Endothelial cell of umbilical vein (primary cell): ENCODE measurements around the gene CAMSAP1. TPM values are rescaled to one million over a fixed set of nuclear protein-coding genes. Genes with fewer than 3 reads are reported as not detected.

Experiments used
- BruUV-seq: library from RNA; stranded (reverse); fragments of 400-500 nt; replicated peaks from 2 replicates; lab custom pipeline; 2021; lab: Mats Ljungman, UMichigan
- CTCF ChIA-PET: fragments of 300-600, 350-600 bp; sonication (Branson Sonifier 250); formaldehyde crosslinking; loops from one replicate; lab custom pipeline; 2021; ENCODE audit warnings: antibody characterized with exemption, inconsistent platforms; lab: Charles Lee
- POLR2A ChIA-PET: fragments of 300-600, 350-600 bp; sonication (Branson Sonifier 250); formaldehyde crosslinking; loops from one replicate; lab custom pipeline; 2021; ENCODE audit warnings: antibody characterized with exemption, inconsistent platforms; lab: Charles Lee
- DNase-seq: peaks from one replicate; pipeline ENCODE4 v3.0.0-alpha.2; 2011; ENCODE audit warnings: low read depth, low spot score
- FAIRE-seq: peaks from 2 replicates; lab custom pipeline; 2011; peaks lifted over from hg19 to GRCh38; lab: Jason Lieb, UNC
- H2AFZ ChIP-seq: 2 replicates; pipeline ENCODE4 v1.6.0; 2012; ENCODE audit warnings: low read depth, low read length, control low read depth, inconsistent platforms
- H3K27ac ChIP-seq: 2 replicates; pipeline ENCODE4 v1.5.1; 2011; ENCODE audit warnings: low read depth, mild to moderate bottlenecking, control low read depth, low read length, moderate library complexity; ENCODE audit not compliant: insufficient read depth
- H3K27me3 ChIP-seq, 2 experiments: 2 replicates each; pipeline versions ENCODE4 v1.6.0 to v1.6.1; 2011; ENCODE audit warnings: low read length in 2 of 2, mixed read lengths in 1 of 2; ENCODE audit not compliant: control insufficient read depth in 2 of 2, insufficient read depth in 2 of 2
- H3K36me3 ChIP-seq, 2 experiments: 2 replicates in 1 of 2; 3 replicates in 1 of 2; pipeline ENCODE4 v1.5.1; 2011; ENCODE audit warnings: low read length in 2 of 2, mild to moderate bottlenecking in 1 of 2, moderate library complexity in 1 of 2; ENCODE audit not compliant: control insufficient read depth in 2 of 2, insufficient read depth in 2 of 2; ENCODE audit errors: extremely low read depth in 1 of 2
- H3K4me1 ChIP-seq: 3 replicates; pipeline ENCODE4 v1.5.1; 2011; ENCODE audit warnings: mild to moderate bottlenecking, low read length; ENCODE audit not compliant: control insufficient read depth, insufficient read depth; ENCODE audit errors: extremely low read depth
- H3K4me2 ChIP-seq: 2 replicates; pipeline ENCODE4 v1.6.1; 2011; ENCODE audit warnings: low read length, control low read depth, mixed read lengths; ENCODE audit not compliant: insufficient read depth
- H3K4me3 ChIP-seq, 3 experiments: fragments of 200-600 bp in 1 of 3; sonication (generic), shearing (Covaris generic) in 1 of 3; replicated peaks in 1 of 3; 2 replicates each; pipeline ENCODE4 v1.5.1; 2011 to 2016; ENCODE audit warnings: control low read depth in 3 of 3, low read length in 3 of 3, mild to moderate bottlenecking in 2 of 3, inconsistent platforms in 1 of 3, low read depth in 1 of 3, moderate library complexity in 1 of 3; ENCODE audit not compliant: insufficient read depth in 1 of 3
- H3K79me2 ChIP-seq: 2 replicates; pipeline ENCODE4 v1.6.0; 2012; ENCODE audit warnings: low read length, inconsistent platforms; ENCODE audit not compliant: control insufficient read depth, insufficient read depth
- H3K9ac ChIP-seq: replicated peaks from 2 replicates; pipeline ENCODE3; 2011; ENCODE audit warnings: low read length, control low read depth; ENCODE audit not compliant: insufficient read depth; ENCODE audit errors: extremely low read depth
- H3K9me1 ChIP-seq: replicated peaks from 3 replicates; pipeline ENCODE4 v1.6.0; 2011; ENCODE audit warnings: mild to moderate bottlenecking, low read length; ENCODE audit not compliant: control insufficient read depth, insufficient read depth; ENCODE audit errors: extremely low read depth
- H3K9me3 ChIP-seq: replicated peaks from 2 replicates; pipeline ENCODE4 v1.5.1; 2012; ENCODE audit warnings: low read length, inconsistent platforms; ENCODE audit not compliant: control insufficient read depth, insufficient read depth
- H4K20me1 ChIP-seq: replicated peaks from 2 replicates; pipeline ENCODE3; 2011; ENCODE audit warnings: mild to moderate bottlenecking, low read length; ENCODE audit not compliant: control insufficient read depth, insufficient read depth; ENCODE audit errors: extremely low read depth
- CTCF ChIP-seq, 2 donors: IDR thresholded peaks; 1 replicate in 1 of 2; 2 replicates in 1 of 2; pipeline ENCODE4 v1.5.1; 2011; ENCODE audit warnings: low read length in 2 of 2, mild to moderate bottlenecking in 2 of 2, moderate library complexity in 2 of 2, control low read depth in 1 of 2, inconsistent platforms in 1 of 2, low read depth in 1 of 2; ENCODE audit not compliant: insufficient read depth in 1 of 2; ENCODE audit errors: extremely low read depth in 1 of 2
- EZH2 ChIP-seq: IDR thresholded peaks from 2 replicates; pipeline ENCODE4 v1.6.1; 2012; ENCODE audit warnings: borderline replicate concordance, low read depth, mild to moderate bottlenecking, moderate library complexity, low read length, inconsistent platforms; ENCODE audit not compliant: severe bottlenecking
- FOS ChIP-seq: IDR thresholded peaks from 2 replicates; pipeline ENCODE4 v1.6.1; 2011; ENCODE audit warnings: mild to moderate bottlenecking, low read length, moderate library complexity, borderline replicate concordance; ENCODE audit not compliant: insufficient read depth
- GATA2 ChIP-seq: IDR thresholded peaks from 2 replicates; pipeline ENCODE4 v1.7.0; 2011; ENCODE audit warnings: low read depth, mild to moderate bottlenecking, moderate library complexity, mixed read lengths, low read length; ENCODE audit not compliant: insufficient read length, insufficient read depth
- JUN ChIP-seq: IDR thresholded peaks from 2 replicates; pipeline ENCODE4 v1.6.1; 2011; ENCODE audit warnings: borderline replicate concordance, low read depth; ENCODE audit not compliant: insufficient read length, insufficient read depth
- MAX ChIP-seq: IDR thresholded peaks from 2 replicates; pipeline ENCODE4 v1.6.1; 2011; ENCODE audit not compliant: insufficient read depth, insufficient read length
- MYC ChIP-seq: IDR thresholded peaks from one replicate; pipeline ENCODE4 v1.6.1; 2011; ENCODE audit warnings: mild to moderate bottlenecking, low read depth, low read length
- POLR2A ChIP-seq: IDR thresholded peaks from 2 replicates; pipeline ENCODE4 v1.6.1; 2012; ENCODE audit warnings: low read depth, mild to moderate bottlenecking, control low read depth, low read length
- POLR2AphosphoS5 ChIP-seq: IDR thresholded peaks from 2 replicates; pipeline ENCODE4 v1.6.1; 2012; ENCODE audit warnings: low read depth, mild to moderate bottlenecking, control low read depth, low read length, moderate library complexity; ENCODE audit not compliant: insufficient read depth
- dilution Hi-C: fragments of 300-500 bp; cut with MboI; formaldehyde crosslinking; loops from one replicate; pipeline ENCODE4 v1.15.0; 2019; ENCODE audit warnings: low sequenced_read_pairs; ENCODE audit not compliant: extremely low pct_ligation_motif_present
- intact Hi-C: fragments of 100-400 bp; cut with micrococcal nuclease; formaldehyde crosslinking; loops from one replicate; pipeline ENCODE4 v1.10.0; 2022
- polyA plus RNA-seq, 4 experiments: library from polyadenylated mRNA; depleted of rRNA in 3 of 4; stranded (reverse) in 3 of 4; unstranded in 1 of 4; fragments of >200 nt; gene quantifications; 2 replicates each; pipeline versions ENCODE4 v1.2.1 to v1.2.3, GENCODE V29; 2011 to 2012; ENCODE audit warnings: missing spikeins in 1 of 4
- total RNA-seq: library from RNA; stranded (reverse); gene quantifications from 2 replicates; pipeline ENCODE4 v1.2.3, GENCODE V29; 2021

The CAMSAP1 gene
- total and polyA plus RNA-seq, 2 donors (not counting 3 experiments of a cell fraction or from before 2014, with no cell fraction given), result 8.1 to 25.5 TPM

- BruUV-seq, result no TSS peak
- H3K4me2 ChIP-seq, result no peak overlapping the region
- no peak overlapping the region for H3K4me3 ChIP-seq
- intact Hi-C loops, result no loop called here
- ChIA-PET CTCF (interaction anchor here (1.0 kb wide), 1 partner anchor 9 kb away, joined by 3 read pairs; no protein-coding TSS in a partner anchor), POLR2A (interaction anchor here (0.7 kb wide), 1 partner anchor 522 kb away, joined by 5 read pairs; no protein-coding TSS in a partner anchor)
- no peaks in the 10 kb centered on the region for H3K4me1 ChIP-seq
- H4K20me1 ChIP-seq, result no peaks in the 10 kb centered on the region
- no peaks in the 10 kb centered on the region for H3K9me3 ChIP-seq
- no peak overlapping the region for H3K27ac ChIP-seq
- no peak overlapping the region for H2AFZ ChIP-seq
- no peaks in the 10 kb centered on the region for H3K79me2 ChIP-seq
- DNase-seq (no peak), FAIRE-seq (no peak)
- no peaks in the 10 kb centered on the region for H3K36me3 ChIP-seq
- TF ChIP-seq JUN, result no peak
- no peak for TF ChIP-seq GATA2
- no peak for TF ChIP-seq MYC
- TF ChIP-seq FOS, result no peak
- TF ChIP-seq MAX, result no peak
- TF ChIP-seq POLR2AphosphoS5, result no peak
- TF ChIP-seq POLR2A, result no peak
- no peak for TF ChIP-seq CTCF (IDR thresholded peaks at IDR 0.05; ENCODE audit: extremely low read depth in 1 of 2, insufficient read depth in 1 of 2, low read depth in 1 of 2, low read length in 2 of 2)
- no peak for TF ChIP-seq EZH2
- no peaks in the 10 kb centered on the region for H3K27me3 ChIP-seq
- no peaks in the 10 kb centered on the region for H3K9me1 ChIP-seq
- dilution Hi-C loops, result no loop called here
- no peak overlapping the region for H3K9ac ChIP-seq
These were observed 117.5 kb downstream of the CAMSAP1 start for GRCh38 chr9:135789838-135790291.
